Lower lobe of right lung (tissue), 2 donors: ENCODE measurements around the gene SLC16A6. TPM values are rescaled to one million over a fixed set of nuclear protein-coding genes. Genes with fewer than 3 reads are reported as not detected.
"Not testable (repeated sequence)": the region's sequence is repeated elsewhere in the genome, so short reads cannot be mapped to it uniquely, and the experiment has no call there.

Experiments used
- ATAC-seq, 2 donors: fragments of 200-7000 bp; cut with Tn5 transposase; one replicate each; pipeline ENCODE4 v1.9.1; 2020 to 2022; ENCODE audit warnings: mild to moderate bottlenecking in 2 of 2, moderate library complexity in 2 of 2
- DNase-seq: peaks from one replicate; pipeline ENCODE4 v3.0.0-alpha.2; 2020
- H3K27ac ChIP-seq: fragments of 200-600 bp; one replicate; pipeline ENCODE4 v1.8.0; 2022
- H3K27me3 ChIP-seq: fragments of 200-600 bp; one replicate; pipeline ENCODE4 v1.8.0; 2022; ENCODE audit warnings: low read depth
- H3K36me3 ChIP-seq: fragments of 200-600 bp; one replicate; pipeline ENCODE4 v1.8.0; 2022; ENCODE audit warnings: mild to moderate bottlenecking
- H3K4me1 ChIP-seq: fragments of 200-600 bp; one replicate; pipeline ENCODE4 v1.8.0; 2022
- H3K4me3 ChIP-seq: fragments of 200-600 bp; one replicate; pipeline ENCODE4 v1.8.0; 2022; ENCODE audit warnings: mild to moderate bottlenecking
- H3K9me3 ChIP-seq: fragments of 200-600 bp; one replicate; pipeline ENCODE4 v1.8.0; 2022
- CTCF ChIP-seq: fragments of 200-600 bp; IDR thresholded peaks from one replicate; pipeline ENCODE4 v1.8.0; 2022; ENCODE audit warnings: antibody characterized with exemption, mild to moderate bottlenecking
- intact Hi-C: fragments of 100-400 bp; cut with DNase I; formaldehyde crosslinking; loops from one replicate; pipeline ENCODE4 v1.11.0; 2022
- total RNA-seq: library from RNA; stranded (reverse); fragmentation: NEBNext Ultra II Directional; extraction: Animal tissue kit (Norgen Biotek cat#: 25700); gene quantifications from one replicate; pipeline ENCODE4 v1.2.1, GENCODE V29; 2021
- donor health status: DM: no; HTN: yes; CAD: no; lungs with severe emphysema.

SLC16A6 gene
- total RNA-seq, 1 donor from 2014 or later: 7.5 TPM

DNA sequence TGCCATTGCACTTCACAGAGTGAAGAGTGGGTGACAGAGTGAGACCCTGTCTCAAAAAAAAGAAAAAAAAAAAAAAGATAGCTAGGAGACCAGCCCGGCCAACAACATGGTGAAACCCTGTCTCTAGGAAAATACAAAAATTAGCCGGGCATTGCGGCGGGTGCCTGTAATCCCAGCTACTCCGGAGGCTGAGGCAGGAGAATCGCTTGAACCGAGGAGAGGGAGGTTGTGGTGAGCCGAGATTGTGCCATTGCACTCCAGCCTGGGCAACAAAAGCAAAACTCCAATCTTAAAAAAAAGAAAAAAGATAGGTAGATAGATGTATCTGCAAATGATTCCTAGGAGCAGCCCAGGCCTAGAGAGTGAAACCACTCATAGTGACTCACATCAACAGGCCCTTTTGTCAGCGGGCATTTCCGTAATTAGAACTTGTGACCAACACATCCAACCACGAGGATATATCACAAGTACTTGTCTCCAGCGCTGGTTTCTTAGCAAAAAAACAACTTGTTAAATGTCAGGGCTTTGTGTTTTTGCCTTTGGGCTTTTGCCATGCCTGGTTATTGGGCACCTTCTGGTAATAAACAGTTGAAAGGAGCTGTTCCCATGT, 56.1 kb downstream of the SLC16A6 start:
- H3K27ac ChIP-seq: peak overlapping the region; percentile 70
- H3K4me3 ChIP-seq, DNase-seq, intact Hi-C loops, H3K36me3 ChIP-seq, H3K4me1 ChIP-seq, H3K27me3 ChIP-seq, H3K9me3 ChIP-seq: not testable (repeated sequence)
- ATAC-seq: peak; percentile 59 to 67

- intact Hi-C loops, H3K36me3 ChIP-seq, DNase-seq, H3K4me1 ChIP-seq, H3K4me3 ChIP-seq, ATAC-seq, H3K27ac ChIP-seq, H3K27me3 ChIP-seq, H3K9me3 ChIP-seq: not testable (repeated sequence)
Measured at GRCh38 chr17:68232741-68233140, 58.2 kb downstream of the SLC16A6 start.

DNA sequence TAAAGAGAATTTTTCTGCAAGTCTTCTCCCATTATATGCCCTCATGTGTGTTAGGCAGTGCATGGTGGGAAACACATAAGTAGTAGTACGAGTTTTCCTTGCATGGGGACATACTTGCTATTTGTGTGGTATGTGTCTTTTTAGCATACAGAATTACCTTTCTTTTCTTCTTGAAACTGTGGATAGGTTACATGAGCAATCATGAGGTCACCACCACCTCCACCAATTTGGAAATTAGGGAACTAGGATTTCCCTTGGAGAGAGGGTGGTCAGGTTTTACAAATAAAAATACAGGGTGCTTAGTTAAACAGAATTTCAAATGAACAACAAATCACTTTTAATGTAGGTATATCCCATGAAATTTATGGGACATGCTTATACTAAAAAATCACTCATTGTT, 59.4 kb downstream of the SLC16A6 start:
- Histone ChIP-seq H3K36me3 (no peaks in the 10 kb centered on the region), H3K9me3 (no peaks in the 10 kb centered on the region), H3K4me1 (no peaks in the 10 kb centered on the region), H3K27me3 (no peaks in the 10 kb centered on the region), H3K27ac (no peak overlapping the region), H3K4me3 (no peak overlapping the region)
- no peak for TF ChIP-seq CTCF
- DNase-seq (no peak), ATAC-seq (no peak)
- intact Hi-C loops: no loop called here

DNA sequence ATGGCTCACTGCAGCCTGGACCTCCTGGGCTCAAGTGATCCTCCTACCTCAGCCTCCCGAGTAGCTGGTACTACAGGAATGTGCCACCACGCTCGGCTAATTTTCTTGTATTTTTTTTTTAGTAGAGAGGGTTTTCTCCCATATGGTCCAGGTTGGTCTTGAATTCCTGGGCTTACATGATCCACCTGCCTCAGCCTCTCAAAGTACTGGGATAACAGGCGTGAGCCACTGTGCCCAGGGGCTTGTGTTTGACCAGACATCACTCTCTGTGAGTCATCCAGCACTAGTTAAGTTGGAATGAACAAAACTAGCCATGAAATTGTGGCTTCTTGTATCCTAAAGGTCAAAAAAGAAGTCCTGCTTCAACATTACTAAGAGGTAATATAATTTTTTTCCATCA, 59.8 kb downstream of the SLC16A6 start:
- H3K4me3 ChIP-seq, DNase-seq, H3K27me3 ChIP-seq, H3K4me1 ChIP-seq, intact Hi-C loops, ATAC-seq, H3K27ac ChIP-seq, H3K36me3 ChIP-seq, H3K9me3 ChIP-seq: not testable (repeated sequence)

GRCh38 chr17:68229619-68230018, 61.3 kb downstream of the SLC16A6 start:
- ATAC-seq (no peak), DNase-seq (no peak)
- no peaks in the 10 kb centered on the region for H3K4me1 ChIP-seq
- H3K4me3 ChIP-seq: no peak overlapping the region
- no peaks in the 10 kb centered on the region for H3K27me3 ChIP-seq
- H3K36me3 ChIP-seq: no peaks in the 10 kb centered on the region
- H3K9me3 ChIP-seq: no peaks in the 10 kb centered on the region
- TF ChIP-seq CTCF: no peak
- no peak overlapping the region for H3K27ac ChIP-seq
- intact Hi-C loops: no loop called here

DNA sequence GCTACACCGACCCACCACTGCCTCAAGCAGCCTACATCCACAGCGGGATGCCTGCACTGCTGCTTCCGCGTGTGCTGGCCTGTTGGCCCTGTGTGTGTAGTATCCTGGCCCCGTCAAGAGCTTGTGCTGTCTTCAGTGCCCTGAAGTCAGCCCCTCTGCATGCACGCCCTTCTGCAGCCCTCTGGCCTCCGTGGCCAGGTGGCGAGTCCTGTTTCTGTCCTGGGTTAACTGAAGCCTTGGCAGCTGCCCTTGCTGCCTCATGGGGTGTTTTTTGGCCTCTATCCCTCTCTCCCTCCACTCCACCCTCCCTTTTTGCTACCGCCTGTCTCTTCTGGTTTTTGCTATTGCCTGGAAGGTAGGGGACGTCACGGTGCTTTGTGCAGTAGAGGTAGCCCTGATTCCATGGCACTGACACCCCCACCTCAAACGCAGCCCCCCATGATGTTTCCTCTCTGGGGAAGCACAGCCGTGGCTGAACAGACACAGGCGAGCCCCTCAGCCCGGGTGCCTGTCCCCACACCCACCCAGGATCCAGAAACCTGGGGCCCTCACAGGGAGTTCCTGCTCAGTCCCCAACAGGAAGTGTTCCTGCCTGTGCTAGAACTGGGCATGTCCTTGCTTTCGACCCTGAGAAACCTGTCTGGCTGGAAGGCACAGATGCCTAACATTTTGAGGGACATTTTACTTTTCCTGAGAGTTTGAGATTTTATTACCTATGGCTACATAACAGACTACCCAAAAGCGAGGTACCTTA, 61.9 kb downstream of the SLC16A6 start:
- Histone ChIP-seq H3K4me1 (no peaks in the 10 kb centered on the region), H3K9me3 (no peaks in the 10 kb centered on the region), H3K27ac (no peak overlapping the region), H3K27me3 (no peaks in the 10 kb centered on the region), H3K4me3 (no peak overlapping the region), H3K36me3 (no peaks in the 10 kb centered on the region)
- ATAC-seq (peak in 1 of 2 donors; percentile 22), DNase-seq (no peak)
- no peak for TF ChIP-seq CTCF
- intact Hi-C loops: no loop called here

DNA sequence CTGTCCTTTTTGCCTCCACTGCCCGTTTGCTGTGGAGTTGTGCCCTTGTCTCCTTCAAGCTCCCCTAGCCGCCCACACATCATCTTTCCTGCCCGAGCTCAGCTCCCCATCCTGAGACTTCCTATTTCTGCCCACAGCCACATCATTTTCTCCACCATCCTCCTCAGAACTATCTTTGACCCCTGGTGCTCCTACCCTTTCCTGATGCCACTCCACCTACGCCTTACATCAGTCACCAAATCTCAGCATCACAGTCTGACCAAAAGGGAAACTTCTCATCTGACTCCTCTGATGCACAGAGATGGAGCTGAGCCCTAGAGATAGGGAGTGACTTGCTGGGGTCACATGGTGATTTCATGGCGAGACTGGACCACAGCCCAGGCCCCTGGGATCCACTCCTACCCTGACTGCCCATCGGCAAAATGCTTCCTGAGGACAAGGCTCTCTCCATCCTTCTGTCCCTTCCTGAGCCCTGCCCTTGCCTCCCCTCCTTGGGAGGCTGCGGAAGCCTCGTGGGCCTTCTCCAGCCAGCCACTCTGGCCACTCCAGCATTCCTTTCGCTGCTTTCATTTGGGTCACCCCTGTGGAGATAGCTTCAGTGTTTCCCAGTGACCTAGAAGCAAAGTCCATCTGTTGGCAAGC, 62.8 kb downstream of the SLC16A6 start:
- H3K27me3 ChIP-seq, H3K4me3 ChIP-seq, H3K4me1 ChIP-seq, H3K36me3 ChIP-seq, intact Hi-C loops, H3K9me3 ChIP-seq, DNase-seq, H3K27ac ChIP-seq: not testable (repeated sequence)
- peak; percentile 29 to 62 for ATAC-seq

DNA sequence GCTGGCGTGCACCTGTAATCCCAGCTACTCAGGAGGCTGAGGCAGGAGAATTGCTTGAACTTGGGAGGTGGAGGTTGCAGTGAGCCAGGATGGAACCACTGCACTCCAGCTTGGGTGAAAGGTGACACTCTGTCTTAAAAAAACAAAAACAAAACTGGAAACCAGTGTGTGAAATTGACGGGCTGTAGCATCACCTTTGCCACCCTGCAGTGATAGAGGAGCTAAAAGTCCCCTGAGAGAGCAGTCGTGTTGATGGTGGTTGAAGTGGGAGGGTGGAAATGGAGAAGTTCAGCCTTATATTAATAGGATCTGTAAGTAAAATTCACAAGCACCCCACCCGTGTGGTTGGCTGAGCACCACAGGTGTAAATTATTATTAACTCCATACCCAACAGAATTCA, 65.9 kb downstream of the SLC16A6 start:
- H3K4me3 ChIP-seq, intact Hi-C loops, H3K9me3 ChIP-seq, H3K4me1 ChIP-seq, DNase-seq, ATAC-seq, H3K27ac ChIP-seq, H3K27me3 ChIP-seq, H3K36me3 ChIP-seq: not testable (repeated sequence)
